GM12891 (cell line): ENCODE results near the gene KHDRBS1.
A peak's percentile ranks its signal among the peaks of the same experiment; 100 is the strongest.
"Not testable (repeated sequence)": the region's sequence is repeated elsewhere in the genome, so short reads cannot be mapped to it uniquely, and the experiment has no call there.

Experiments used
- DNase-seq: peaks from one replicate; pipeline ENCODE4 v3.0.0; 2011; ENCODE audit warnings: low spot score; ENCODE audit not compliant: insufficient read length
- FAIRE-seq: peaks from 2 replicates; lab custom pipeline; 2011; peaks lifted over from hg19 to GRCh38; lab: Jason Lieb, UNC
- PAX5 ChIP-seq: IDR thresholded peaks from 2 replicates; pipeline ENCODE4 v1.6.1; 2011; ENCODE audit warnings: low read length, moderate library complexity, mild to moderate bottlenecking; ENCODE audit not compliant: insufficient read depth, severe bottlenecking
- POLR2A ChIP-seq: IDR thresholded peaks from 2 replicates; pipeline ENCODE4 v1.6.1; 2011; ENCODE audit warnings: low read depth, low read length, control low read depth
- POLR2AphosphoS5 ChIP-seq: IDR thresholded peaks from 2 replicates; pipeline ENCODE4 v1.6.1; 2011; ENCODE audit warnings: low read depth, low read length, control low read depth
- POU2F2 ChIP-seq: IDR thresholded peaks from 2 replicates; pipeline ENCODE4 v1.6.1; 2011; ENCODE audit warnings: low read depth, mild to moderate bottlenecking, control low read depth, low read length, moderate library complexity
- SPI1 ChIP-seq: IDR thresholded peaks from 2 replicates; pipeline ENCODE4 v1.6.1; 2011; ENCODE audit warnings: low read depth, low read length, control low read depth
- TAF1 ChIP-seq: IDR thresholded peaks from 2 replicates; pipeline ENCODE4 v1.6.1; 2011; ENCODE audit warnings: low read depth, low read length, control low read depth

KHDRBS1 gene

DNA sequence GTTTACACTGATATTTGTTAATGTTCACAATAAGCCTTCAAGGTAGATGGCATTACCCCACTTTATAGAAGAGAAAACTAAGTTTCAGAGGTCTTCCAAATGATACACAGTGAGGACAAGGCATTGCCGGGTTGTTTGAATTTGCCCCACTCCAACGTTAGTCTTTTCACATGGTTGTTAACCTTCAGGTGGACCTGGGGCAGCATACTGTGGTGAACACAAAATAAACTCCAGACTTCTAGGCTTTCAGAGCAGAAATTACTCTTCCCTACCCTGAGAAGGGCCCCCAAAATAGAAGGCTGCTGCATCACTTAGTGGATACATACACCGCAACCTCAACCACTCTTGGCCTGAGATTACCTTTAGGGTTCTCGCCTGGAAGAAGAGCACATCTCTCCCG is 3.4 kb upstream of the KHDRBS1 start:
- DNase-seq = no peak
- FAIRE-seq = no peak
- no peak for TF ChIP-seq POU2F2
- TF ChIP-seq TAF1 = no peak
- TF ChIP-seq POLR2AphosphoS5 = no peak
- TF ChIP-seq SPI1 = no peak
- no peak for TF ChIP-seq POLR2A

DNA sequence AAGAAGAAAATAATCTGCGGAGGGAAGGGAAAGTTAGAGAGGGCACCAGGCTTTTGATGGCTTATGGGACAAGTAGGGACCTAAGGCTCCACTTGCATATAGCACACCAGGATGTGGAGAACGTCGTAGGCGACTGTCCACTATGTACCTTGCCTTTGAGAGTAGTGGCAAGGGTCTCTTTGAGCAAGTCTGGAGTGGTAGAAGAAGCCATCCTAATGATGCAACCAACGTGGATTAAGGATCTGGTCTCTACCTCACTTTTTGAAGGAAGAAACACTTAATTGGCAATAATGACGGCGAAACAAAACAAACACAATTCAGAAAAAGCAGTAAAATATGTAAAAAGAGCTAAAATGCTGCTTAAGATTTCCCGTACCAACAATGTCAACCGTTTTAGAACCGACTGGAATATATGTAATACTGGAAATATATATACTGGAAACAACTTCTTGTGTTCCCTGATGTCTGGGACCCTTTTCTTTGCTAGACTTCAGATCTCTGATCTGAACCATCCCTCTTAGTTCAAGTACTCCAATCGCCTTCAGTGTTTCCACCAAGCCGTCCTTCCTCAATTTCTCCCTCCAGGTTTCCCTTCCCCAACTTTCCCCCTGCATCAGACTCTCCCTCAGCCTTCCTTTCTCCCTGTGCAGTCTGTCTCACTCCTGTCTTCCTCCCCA is 821 bp upstream of the KHDRBS1 start:
- no peak for FAIRE-seq
- TF ChIP-seq POLR2AphosphoS5 = no peak
- TF ChIP-seq SPI1 = no peak
- peak; percentile 2; the same call in 1 of the 2 replicates for TF ChIP-seq POLR2A
- DNase-seq = no peak

- peak; percentile 72 for FAIRE-seq
- no peak for DNase-seq
- TF ChIP-seq PAX5 (no peak), POLR2AphosphoS5 (no peak; the same call in 1 of the 2 replicates), POLR2A (no peak), TAF1 (0 out of 2 replicates have a peak, but pooled peaks have one; percentile 5), SPI1 (no peak)
Measured at GRCh38 chr1:32014199-32014947, 705 bp downstream of the KHDRBS1 start.

DNA sequence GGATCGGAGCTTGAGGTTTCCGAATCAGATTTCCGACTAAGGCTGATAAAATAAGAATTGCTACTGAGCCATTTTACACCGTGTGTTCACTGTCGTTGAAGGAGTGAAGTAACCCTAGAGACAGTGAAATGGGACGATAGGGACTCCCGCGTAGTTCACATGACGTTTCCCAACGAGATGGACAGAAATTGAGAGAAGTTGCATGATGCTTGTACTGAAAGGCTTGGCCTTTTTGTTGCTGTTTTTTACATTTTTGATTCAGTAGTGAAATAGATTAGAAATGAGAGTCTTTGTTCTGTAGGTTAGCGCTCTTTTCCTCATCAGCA is 1.2 kb downstream of the KHDRBS1 start:
- FAIRE-seq = no peak
- no peak for DNase-seq
- TF ChIP-seq POU2F2 (no peak), POLR2AphosphoS5 (no peak), SPI1 (no peak), TAF1 (no peak), PAX5 (no peak), POLR2A (no peak)

- no peak for FAIRE-seq
- DNase-seq = no peak
- TF ChIP-seq TAF1 (no peak), SPI1 (no peak), POLR2A (no peak), POU2F2 (no peak), PAX5 (no peak), POLR2AphosphoS5 (no peak)
Measured at GRCh38 chr1:32020339-32020738, 6.7 kb downstream of the KHDRBS1 start.

GRCh38 chr1:32021574-32022018 is 7.9 kb downstream of the KHDRBS1 start:
- not testable (repeated sequence) for FAIRE-seq

DNA sequence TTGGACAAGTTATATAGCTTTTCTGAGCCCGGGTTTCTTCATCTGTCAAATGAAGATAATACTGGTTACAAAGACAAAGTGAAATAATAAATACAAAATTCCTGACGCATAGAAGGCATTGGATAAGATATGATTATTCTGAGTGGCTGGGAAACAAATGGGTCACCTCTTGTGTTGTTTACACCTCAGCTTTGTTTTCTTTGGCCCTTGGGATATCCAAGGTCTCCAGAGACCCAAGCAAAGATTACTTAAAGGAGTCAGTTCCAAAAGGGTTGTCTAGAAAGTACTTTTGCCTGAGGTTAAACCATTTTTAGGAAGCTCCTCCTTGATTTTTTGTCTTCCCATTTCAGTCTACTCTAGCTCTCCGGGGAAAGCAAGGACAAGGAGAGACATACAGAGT is 9.7 kb downstream of the KHDRBS1 start:
- TF ChIP-seq POLR2AphosphoS5 = no peak
- no peak for TF ChIP-seq PAX5
- TF ChIP-seq POU2F2 = no peak
- no peak for TF ChIP-seq POLR2A
- TF ChIP-seq TAF1 = no peak
- no peak for TF ChIP-seq SPI1
- FAIRE-seq (no peak), DNase-seq (no peak)

More at GRCh38 chr1:32021574-32022018, 7.9 kb downstream of the KHDRBS1 start:
- DNase-seq = not testable (repeated sequence)

- TF ChIP-seq PAX5 (no peak), POU2F2 (no peak), POLR2AphosphoS5 (no peak), TAF1 (no peak), POLR2A (no peak), SPI1 (no peak)
- FAIRE-seq (no peak), DNase-seq (no peak)
Measured at GRCh38 chr1:32025515-32025914, 11.8 kb downstream of the KHDRBS1 start.

GRCh38 chr1:32028746-32029145 is 15.1 kb downstream of the KHDRBS1 start:
- no peak for DNase-seq
- FAIRE-seq = no peak
- TF ChIP-seq SPI1 (no peak), POU2F2 (no peak), POLR2AphosphoS5 (no peak), TAF1 (no peak), POLR2A (no peak), PAX5 (no peak)

GRCh38 chr1:32031578-32032274 is 18.1 kb downstream of the KHDRBS1 start:
- no peak for TF ChIP-seq POU2F2
- peak; percentile 48; the same call in 1 of the 2 replicates for TF ChIP-seq SPI1
- DNase-seq = no peak
- peak; percentile 33 for FAIRE-seq

DNA sequence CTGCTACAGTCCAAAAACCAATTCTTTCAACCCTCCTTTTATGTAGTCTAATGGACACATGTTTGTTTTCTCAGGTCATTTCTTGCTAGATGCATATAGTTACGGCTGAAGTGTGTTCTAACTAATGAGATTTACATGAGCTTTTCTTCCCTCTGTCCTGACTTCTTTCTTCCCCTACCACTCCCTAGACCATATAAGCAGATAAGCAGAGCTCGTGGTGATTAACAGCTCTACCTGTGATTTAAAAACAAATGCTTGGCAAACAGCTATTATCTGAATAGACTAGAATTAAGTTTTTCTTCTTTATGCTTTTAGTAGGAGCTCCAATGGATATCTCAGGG is 18.6 kb downstream of the KHDRBS1 start:
- no peak for DNase-seq
- no peak for TF ChIP-seq SPI1
- no peak for TF ChIP-seq POLR2AphosphoS5
- TF ChIP-seq PAX5 = no peak
- TF ChIP-seq TAF1 = no peak
- TF ChIP-seq POLR2A = no peak
- no peak for TF ChIP-seq POU2F2
- no peak for FAIRE-seq
